GM12873 (cell line): Measurements from ENCODE around the gene TNFRSF14.

Experiments
- TF ChIP-seq, protein P1 (sequence below): IDR thresholded peaks from 2 replicates; pipeline ENCODE4 v1.5.1; 2012; ENCODE audit warnings: low read depth, mild to moderate bottlenecking, moderate library complexity, low read length, control low read depth; ENCODE audit not compliant: insufficient read depth; ENCODE audit errors: missing control alignments

TNFRSF14 gene

DNA sequence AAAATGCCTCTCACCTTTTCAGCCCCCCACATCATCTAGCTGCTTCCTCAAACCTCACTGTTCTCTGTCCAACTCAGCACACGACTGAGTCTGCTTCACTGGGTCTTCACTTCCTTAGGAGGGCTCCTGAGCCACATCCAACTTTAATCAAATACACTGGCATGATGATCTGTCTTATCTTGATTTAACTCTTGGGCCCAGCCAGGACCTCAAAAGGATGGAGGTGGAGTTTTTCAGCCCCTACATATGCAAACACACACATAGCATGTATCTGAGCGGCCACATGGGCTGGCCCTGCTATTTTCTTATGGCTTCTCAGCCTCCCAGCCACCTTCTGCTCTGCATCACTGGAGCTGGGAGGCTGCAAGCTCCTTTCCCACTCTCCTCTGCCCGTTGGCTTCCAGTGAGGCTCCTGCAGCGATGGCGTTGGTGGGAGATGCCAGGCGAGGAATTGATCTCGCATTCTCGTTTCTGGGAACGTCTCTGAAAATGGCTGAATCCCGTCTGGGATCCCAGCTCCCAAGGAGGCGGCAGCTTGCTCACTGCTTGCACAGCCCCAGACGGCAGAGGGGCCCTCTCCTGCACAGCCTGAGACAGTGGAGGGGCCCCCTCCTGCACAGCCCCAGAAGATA, 28.6 kb downstream of the TNFRSF14 start:
- TF ChIP-seq, protein P1, sequence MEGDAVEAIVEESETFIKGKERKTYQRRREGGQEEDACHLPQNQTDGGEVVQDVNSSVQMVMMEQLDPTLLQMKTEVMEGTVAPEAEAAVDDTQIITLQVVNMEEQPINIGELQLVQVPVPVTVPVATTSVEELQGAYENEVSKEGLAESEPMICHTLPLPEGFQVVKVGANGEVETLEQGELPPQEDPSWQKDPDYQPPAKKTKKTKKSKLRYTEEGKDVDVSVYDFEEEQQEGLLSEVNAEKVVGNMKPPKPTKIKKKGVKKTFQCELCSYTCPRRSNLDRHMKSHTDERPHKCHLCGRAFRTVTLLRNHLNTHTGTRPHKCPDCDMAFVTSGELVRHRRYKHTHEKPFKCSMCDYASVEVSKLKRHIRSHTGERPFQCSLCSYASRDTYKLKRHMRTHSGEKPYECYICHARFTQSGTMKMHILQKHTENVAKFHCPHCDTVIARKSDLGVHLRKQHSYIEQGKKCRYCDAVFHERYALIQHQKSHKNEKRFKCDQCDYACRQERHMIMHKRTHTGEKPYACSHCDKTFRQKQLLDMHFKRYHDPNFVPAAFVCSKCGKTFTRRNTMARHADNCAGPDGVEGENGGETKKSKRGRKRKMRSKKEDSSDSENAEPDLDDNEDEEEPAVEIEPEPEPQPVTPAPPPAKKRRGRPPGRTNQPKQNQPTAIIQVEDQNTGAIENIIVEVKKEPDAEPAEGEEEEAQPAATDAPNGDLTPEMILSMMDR = no peak

DNA sequence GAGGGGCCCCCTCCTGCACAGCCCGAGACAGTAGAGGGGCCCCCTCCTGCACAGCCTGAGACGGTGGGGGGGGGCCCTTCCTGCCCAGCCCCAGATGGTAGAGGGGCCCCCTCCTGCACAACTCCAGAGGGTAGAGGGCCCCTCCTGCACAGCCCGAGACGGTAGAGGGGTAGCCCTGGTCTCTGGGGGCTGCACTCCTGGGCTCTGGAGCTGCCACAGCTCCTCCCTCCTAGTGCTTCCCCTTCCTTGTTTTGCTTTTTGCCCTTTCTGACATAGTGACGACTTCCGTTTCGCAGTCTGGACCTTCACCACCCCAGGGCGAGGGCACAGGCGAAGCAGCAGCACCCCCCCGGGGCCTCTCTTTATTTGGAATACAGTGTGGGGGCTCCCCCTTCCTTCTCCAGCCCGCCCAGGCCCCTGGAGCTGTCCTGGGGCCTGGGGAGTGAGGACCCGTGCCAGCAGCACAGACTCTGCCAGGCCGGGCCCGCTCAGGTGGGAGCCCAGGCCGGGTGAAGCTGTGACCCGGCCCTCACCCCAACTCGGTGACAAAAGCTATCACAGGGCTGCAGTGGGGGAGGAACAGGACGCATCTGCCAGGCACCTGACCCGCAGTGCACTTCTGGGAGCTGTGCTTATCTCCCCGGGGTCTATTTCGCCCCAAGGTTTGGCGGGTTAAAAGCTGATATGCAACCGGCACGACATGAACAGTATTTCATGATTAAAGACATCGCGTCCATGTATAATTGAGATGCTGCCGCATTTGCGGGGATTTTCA, 29.3 kb downstream of the TNFRSF14 start:
- TF ChIP-seq, protein P1 = no peak

DNA sequence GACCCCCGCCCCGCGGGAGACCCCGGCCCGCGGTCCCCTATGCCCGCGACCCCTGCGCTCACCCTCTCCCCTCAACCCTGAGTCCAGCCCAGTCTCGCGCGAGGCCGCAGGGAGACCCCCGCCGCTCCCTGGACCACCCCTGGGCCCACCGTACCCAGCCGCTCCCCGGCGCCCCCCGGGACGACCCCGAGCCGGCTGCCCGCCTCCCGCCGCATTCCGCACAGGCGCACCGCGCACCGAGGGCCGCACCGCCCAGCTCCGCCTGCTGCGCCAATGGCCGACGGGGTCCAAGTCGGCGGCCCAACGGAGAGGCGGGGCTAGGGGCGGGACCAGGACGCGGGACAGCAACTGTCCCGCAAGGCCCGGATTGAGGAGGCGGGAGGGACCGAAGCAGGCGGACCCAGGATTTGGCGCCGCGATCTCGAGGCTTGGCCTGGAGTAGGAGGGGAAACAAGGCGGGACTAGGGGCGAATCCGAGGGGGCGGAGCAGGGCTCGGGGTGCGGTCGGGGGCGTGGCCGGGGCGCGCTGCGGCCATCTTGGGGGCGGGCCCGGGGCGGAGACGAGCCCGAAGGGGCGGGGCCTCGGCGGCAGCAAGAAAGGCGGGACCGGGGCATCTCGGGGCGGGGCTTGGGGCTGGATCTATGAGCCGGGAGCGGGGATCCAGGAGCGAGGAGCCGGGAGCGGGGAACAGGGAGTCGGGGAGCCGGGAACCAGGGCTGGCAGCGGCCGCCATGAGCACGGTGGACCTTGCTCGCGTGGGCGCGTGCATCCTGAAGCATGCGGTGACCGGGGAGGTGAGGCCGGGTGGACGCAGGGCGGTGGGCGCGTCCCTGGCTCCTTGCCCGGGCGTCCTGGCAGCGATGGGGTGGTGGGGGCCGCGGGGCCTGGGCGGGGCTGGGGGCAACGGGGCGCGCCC, 30.2 kb downstream of the TNFRSF14 start, which contains the start of gene PRXL2B:
PRXL2B (plus strand) TSS at position 624 of the 917 bp plus-strand sequence; CDS start at position 733, 109 bp downstream.
- TF ChIP-seq, protein P1 = no peak

DNA sequence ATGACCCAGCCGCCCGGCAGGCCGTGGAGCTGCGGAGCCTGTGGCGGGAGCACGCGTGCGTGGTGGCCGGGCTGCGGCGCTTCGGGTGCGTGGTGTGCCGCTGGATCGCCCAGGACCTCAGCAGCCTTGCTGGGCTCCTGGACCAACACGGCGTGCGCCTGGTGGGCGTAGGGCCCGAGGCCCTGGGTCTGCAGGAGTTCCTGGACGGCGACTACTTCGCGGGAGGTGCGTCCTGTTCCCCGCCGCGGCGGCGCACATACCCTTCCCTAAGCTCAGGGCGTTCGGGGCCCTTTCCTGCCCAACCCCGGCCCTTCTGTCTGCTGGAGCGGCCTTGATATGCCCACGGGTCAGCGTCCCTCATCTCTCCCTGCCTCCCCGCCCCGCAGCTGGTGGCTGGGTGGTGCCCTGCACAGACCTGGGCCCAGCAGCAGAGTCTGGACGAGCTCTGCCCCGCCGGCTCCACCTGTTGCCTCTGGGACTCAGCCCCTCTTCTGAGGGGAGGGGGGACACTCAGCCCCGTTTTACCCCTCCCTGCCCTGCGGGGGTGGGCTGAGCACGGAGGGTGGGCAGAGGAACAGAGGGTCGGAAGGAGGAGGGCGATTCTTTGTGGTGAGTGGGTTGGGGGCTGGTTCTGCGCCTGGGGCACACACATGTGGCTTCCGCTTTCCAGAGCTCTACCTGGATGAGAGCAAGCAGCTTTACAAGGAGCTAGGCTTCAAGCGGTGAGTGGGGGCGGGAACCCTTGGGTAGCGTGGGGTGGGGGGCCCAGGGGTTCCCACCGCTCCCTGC, 31.1 kb downstream of the TNFRSF14 start:
- TF ChIP-seq, protein P1 = no peak

DNA sequence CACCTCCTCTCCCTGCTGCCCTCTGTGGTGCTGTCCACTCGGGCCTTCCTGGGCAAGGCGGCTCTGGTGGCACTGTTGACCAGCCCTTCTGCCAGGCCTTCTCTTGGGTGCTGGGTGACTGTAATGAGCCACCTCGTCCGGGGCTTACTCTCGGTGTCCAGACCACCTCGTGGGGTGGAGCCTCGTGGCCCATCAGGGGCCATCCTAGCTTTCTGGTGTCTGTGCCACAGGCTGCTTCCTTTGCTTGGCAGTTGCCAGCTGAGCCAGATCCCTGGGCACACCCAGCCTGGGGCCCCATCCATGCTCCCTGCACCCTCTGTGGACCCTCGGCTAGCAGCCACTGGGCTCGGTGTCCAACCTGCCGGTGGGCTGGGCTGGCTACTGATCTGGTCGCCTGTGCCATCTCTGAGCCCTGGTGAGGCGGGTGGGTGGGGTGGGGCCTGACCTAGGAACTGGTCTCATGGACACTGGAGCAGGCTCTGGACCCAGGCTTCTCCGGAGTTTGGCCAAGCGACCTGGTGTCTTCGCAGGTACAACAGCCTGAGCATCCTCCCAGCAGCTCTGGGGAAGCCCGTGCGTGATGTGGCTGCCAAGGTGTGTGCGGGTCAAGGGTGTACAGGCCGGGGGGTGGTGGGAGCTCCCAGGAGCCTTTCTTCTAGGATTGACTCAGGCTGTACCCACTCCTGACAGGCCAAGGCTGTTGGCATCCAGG, 31.8 kb downstream of the TNFRSF14 start:
- TF ChIP-seq, protein P1 = no peak

DNA sequence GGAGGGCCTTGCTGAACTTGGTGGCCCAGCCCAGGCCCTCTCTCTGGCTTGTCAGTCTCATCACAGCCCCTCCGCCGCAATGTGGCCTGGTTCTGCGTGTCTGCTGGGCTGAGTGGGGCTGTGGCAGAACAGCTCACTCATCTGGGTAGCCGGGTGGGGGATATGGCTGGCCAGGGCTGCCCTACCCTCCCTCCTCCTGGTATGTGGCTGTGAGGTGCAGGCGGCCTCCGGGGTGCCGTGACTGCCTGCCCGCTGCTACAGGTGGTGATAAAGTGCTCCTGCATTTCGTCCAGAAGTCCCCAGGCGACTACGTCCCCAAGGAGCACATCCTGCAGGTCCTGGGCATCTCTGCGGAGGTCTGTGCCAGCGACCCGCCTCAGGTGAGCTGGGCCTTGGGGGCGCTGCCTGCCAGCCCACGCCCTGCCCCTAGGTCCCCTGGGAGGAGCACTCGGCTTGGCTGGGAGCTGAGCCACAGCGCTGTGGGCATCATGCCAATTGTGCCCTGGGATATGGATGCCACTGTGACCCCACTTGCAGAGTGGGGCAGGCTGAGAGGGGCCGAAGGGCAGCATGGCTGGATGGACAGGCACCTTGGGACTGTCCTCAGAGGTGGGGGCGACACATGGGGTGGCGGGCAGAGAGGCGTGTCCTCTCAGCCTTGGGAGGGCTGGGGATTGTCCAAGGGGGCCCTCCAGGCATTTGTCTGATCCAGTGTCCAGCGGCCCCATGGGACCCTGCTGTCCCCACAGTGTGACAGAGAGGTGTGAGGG, 32.7 kb downstream of the TNFRSF14 start:
- TF ChIP-seq, protein P1 = no peak
